OCI-M2 (cell line): ENCODE measurements around the gene SLAMF1.
"Not testable (repeated sequence)": the region's sequence is repeated elsewhere in the genome, so short reads cannot be mapped to it uniquely, and the experiment has no call there.

Experiments
- DNase-seq: peaks from one replicate; lab custom pipeline; 2025; ENCODE audit not compliant: unreplicated experiment; lab: John Stamatoyannopoulos, UW

Gene SLAMF1

GRCh38 chr1:160567858-160568682 is 78.8 kb downstream of the SLAMF1 start:
- no peak for DNase-seq

DNA sequence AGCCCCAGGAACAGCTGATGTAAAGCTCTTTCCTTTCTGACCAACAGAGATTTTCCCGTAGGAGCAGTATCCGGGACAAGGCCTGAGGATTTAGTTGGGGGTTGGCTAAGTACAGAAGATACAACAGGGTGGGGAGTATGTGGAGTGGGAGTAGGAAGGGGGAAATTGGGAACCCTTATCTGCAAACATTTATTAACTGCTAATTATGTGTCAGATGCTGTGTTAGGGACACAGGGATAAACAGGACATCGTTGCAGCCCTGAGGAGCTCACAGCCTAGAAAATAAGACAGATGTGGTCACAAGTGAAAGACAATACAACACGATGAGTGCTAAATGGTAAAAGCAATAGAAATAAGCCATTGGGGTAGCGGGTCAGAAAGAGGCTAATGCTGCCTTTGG is 79.5 kb downstream of the SLAMF1 start:
- DNase-seq = no peak

GRCh38 chr1:160565564-160565963 is 81.3 kb downstream of the SLAMF1 start:
- no peak for DNase-seq

- not testable (repeated sequence) for DNase-seq
Measured at GRCh38 chr1:160563230-160563629, 83.6 kb downstream of the SLAMF1 start.

DNA sequence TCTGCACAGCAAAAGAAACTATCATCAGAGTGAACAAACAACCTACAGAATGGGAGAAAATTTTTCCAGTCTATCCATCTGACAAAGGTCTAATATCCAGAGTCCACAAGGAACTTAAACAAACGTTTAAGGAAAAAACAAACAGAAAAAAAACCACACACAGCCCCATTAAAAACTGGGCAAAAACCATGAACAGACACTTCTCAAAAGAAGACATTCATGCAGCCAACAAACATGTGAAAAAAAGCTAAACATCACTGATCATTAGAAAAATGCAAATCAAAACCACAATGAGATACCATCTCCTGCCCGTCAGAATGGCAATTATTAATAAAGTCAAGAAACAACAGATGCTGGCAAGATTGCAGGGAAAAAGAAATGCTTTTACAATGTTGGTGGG is 84.1 kb downstream of the SLAMF1 start:
- not testable (repeated sequence) for DNase-seq

DNA sequence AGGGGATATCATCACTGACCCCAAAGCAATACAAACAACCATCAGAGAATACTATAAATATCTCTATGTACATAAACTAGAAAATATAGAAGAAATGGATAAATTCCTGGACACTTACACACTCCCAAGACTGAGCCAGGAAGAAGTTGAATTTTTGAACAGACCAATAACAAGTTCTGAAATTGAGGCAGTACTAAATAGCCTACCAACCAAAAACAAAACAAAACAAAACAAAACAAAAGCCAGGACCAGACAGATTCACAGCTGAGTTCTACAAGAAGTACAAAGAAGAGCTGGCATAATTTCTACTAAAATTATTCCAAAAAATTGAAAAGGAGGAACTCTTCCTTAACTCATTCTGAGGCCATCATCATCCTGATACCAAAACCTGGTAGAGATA is 86.0 kb downstream of the SLAMF1 start:
- DNase-seq = no peak

GRCh38 chr1:160560045-160560705 is 86.7 kb downstream of the SLAMF1 start:
- no peak for DNase-seq

- not testable (repeated sequence) for DNase-seq
Measured at GRCh38 chr1:160559437-160559836, 87.4 kb downstream of the SLAMF1 start.

DNA sequence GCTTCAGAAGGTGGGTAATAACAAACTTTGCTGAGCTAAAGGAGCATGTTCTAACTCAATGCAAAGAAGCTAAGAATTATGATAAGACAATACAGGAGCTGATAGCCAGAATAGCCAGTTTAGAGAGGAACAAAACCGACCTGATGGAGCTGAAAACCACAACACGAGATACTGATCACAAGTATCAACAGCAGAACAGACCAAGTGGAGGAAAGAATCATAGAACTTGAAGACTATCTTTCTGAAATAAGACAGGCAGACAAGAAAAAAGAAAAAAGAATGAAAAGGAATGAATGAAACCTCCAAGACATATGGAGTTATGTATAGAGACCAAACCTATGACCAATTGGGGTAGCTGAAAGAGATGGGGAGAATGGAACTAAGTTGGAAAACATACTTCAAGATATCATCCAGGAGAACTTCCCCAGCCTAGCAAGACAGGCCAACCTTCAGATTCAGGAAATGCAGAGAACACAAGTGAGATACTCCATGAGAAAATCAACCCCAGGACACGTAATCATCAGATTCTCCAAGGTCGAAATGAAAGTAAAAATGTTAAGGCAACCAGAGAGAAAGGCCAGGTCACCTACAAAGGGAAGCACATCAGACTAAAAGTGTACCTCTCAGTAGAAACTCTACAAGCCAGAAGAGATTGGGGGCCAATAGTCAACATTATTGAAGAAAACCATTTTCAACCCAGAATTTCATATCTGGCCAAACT is 88.0 kb downstream of the SLAMF1 start:
- no peak for DNase-seq
